Activated CD4-positive, alpha-beta T cell treated with anti-CD3 and anti-CD28 coated beads, Interleukin-2, amount 10 ng/mL, durations not matched to agents 7 days and 5 days (primary cell): ENCODE results near the gene EDA. TPM values are rescaled to one million over a fixed set of nuclear protein-coding genes. Genes with fewer than 3 reads are reported as not detected.

Experiments
- CTCF ChIA-PET: fragments of 350-600 bp; sonication (Branson Sonifier 250); formaldehyde crosslinking; loops from one replicate; lab custom pipeline; 2021; ENCODE audit warnings: antibody characterized with exemption; lab: Charles Lee
- POLR2A ChIA-PET: fragments of 350-600 bp; sonication (Branson Sonifier 250); formaldehyde crosslinking; loops from one replicate; lab custom pipeline; 2021; ENCODE audit warnings: antibody characterized with exemption; lab: Charles Lee
- DNase-seq: peaks from one replicate; pipeline ENCODE4 v3.0.0-alpha.2; 2020
- H3K27ac Mint-ChIP-seq: one replicate; pipeline ENCODE4 v1.8.0; 2021; ENCODE audit warnings: mild to moderate bottlenecking, moderate library complexity, mixed read lengths
- H3K27me3 Mint-ChIP-seq: one replicate; pipeline ENCODE4 v1.8.0; 2021; ENCODE audit warnings: mixed read lengths
- H3K36me3 Mint-ChIP-seq: one replicate; pipeline ENCODE4 v1.8.0; 2021; ENCODE audit warnings: low read depth, mixed read lengths
- H3K4me1 Mint-ChIP-seq: one replicate; pipeline ENCODE4 v1.8.0; 2021; ENCODE audit warnings: mixed read lengths
- H3K4me3 Mint-ChIP-seq: one replicate; pipeline ENCODE4 v1.8.0; 2021; ENCODE audit warnings: mild to moderate bottlenecking, moderate library complexity, mixed read lengths
- H3K9me3 Mint-ChIP-seq: one replicate; pipeline ENCODE4 v1.8.0; 2021; ENCODE audit warnings: mixed read lengths
- total RNA-seq, 2 experiments: library from RNA; stranded (reverse); gene quantifications; one replicate each; pipeline ENCODE4 v1.2.3, GENCODE V29; 2021

The EDA gene
- total RNA-seq, 2 experiments from 2014 or later = 1.4 to 1.9 TPM

DNA sequence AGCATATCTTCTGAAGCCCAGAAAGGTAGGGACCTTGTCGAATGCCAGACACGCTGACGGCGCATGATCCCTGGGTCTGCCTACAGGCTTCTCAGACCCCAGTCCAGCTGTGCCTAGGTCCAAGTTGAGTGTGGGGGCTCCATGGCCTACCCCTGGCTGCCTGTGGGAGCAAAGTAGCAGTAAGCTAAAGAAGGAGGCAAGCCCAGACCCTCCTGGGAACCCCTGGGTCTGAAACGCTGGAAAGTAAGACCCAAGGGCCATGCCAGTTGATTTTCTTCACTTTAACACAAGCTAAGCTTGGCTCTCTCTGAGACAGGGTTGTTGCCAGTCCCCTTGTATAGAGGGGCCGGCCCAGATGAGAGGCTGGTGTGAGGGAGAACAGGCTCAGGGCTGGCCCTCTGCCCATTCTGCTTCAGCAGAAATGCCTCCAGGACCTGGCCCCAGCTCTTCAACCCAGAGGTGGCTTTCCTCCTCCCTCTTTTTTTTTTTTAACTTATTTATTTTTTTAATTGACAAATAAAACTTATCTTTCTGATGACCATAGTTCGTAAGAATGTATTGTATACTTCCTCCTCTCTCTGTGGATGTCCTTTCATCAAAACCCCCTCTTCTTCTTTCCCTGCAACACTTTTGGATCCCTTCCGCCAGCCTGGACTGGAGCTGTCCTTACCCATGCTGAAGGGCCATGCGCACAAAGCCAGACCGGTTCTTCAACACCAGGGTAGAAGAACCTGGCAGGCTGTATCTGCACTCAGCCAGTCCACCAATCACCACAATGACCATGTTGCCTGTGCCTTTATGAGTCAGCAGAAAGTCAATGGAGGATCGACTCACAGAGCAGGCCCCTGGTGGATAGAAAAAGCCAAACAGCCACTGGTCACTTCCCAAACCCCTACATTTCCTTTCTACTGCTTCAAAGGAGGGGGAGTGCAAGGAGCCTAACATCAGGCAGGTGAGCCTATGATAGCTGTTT is 426.8 kb downstream of the EDA start:
- Mint-ChIP-seq H3K36me3 (no peaks in the 10 kb centered on the region), H3K27me3 (no peaks in the 10 kb centered on the region), H3K4me3 (no peak overlapping the region), H3K27ac (no peak overlapping the region), H3K9me3 (no peaks in the 10 kb centered on the region), H3K4me1 (no peaks in the 10 kb centered on the region)
- POLR2A ChIA-PET = no interaction called here
- CTCF ChIA-PET = interaction anchor here (2.2 kb wide), 1 partner anchor 12 kb away, joined by 9 read pairs; no protein-coding TSS in a partner anchor
- DNase-seq = no peak

DNA sequence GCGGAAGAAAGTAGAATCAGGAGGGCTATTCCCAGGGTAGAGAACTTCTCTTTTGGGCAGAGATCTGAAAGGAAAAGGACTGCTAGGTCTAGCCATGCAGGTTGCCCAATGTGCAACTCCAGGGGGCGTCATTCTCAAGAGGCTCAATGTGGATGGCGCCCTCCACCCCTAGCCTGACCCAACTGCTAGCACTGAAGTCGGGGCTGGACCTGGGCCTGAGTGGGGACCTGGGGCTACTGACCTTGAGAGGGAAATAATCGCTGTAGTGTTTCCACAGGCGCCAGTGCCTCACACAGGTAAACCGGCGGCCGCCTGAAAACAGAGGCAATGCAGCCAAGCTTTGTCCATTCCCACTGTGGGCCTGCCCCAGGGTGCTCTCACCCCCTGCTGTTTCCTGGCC is 427.8 kb downstream of the EDA start:
- Mint-ChIP-seq H3K4me3 (no peak overlapping the region), H3K27me3 (peaks cover 7% of the 10 kb centered on the region), H3K4me1 (no peaks in the 10 kb centered on the region), H3K27ac (no peak overlapping the region), H3K9me3 (no peaks in the 10 kb centered on the region), H3K36me3 (no peaks in the 10 kb centered on the region)
- ChIA-PET POLR2A (no interaction called here), CTCF (no interaction called here)
- DNase-seq = no peak

DNA sequence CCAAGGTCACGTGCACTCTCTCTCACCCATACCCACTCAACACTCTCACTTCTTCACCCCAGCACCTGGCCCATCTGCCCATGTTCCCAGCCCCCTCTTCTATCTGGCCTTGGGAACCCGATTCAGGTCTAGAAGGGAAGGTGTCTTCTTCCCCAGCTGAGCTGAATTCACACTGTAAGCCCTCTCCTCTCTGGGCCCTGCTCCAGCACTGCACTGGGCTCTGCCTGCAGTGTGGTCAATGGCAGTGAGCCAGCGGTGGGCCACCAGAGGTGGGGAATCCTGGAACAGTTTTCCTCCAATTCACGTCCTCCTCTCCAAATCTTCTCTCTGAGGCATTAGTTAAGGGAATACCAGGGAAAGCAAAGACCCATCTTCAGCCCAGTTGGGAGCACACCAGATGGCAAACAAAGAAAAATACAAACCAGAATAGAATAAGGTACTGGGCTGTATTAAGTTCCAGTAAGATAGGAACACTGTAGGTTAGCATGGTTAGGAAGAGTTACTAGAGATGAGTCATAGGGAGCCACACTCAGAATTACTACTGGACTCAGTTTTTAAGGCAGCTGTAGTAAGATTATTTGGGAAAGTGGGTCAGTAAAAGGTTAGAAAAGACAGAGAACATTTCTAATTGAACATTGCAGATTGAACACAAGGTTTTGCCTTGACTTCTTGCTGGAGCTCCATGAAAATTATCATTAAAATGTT is 428.8 kb downstream of the EDA start:
- DNase-seq = no peak
- POLR2A ChIA-PET = no interaction called here
- CTCF ChIA-PET = no interaction called here
- no peaks in the 10 kb centered on the region for H3K4me1 Mint-ChIP-seq
- H3K36me3 Mint-ChIP-seq = no peaks in the 10 kb centered on the region
- no peaks in the 10 kb centered on the region for H3K9me3 Mint-ChIP-seq
- H3K27me3 Mint-ChIP-seq = peaks cover 7% of the 10 kb centered on the region
- H3K27ac Mint-ChIP-seq = no peak overlapping the region
- no peak overlapping the region for H3K4me3 Mint-ChIP-seq

DNA sequence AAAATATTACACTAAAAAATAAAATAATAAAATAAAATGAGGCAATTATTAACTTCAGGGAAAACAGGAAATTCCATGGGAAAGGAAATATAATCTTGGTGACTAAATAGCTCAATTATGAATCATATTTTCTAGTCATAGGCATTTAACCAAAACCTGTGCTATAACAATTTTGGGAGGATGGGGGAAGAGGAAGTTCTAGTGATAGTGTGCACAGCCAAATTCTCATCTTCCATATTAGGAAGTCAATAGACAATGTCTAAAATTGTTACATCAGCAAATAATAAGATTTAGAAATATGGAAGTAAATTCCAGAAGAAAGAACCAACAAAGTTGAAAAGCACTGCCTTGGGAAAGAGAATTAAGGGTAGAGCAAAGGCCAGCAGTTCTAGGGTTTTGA is 431.1 kb downstream of the EDA start:
- no peak overlapping the region for H3K27ac Mint-ChIP-seq
- no peak for DNase-seq
- CTCF ChIA-PET = no interaction called here

DNA sequence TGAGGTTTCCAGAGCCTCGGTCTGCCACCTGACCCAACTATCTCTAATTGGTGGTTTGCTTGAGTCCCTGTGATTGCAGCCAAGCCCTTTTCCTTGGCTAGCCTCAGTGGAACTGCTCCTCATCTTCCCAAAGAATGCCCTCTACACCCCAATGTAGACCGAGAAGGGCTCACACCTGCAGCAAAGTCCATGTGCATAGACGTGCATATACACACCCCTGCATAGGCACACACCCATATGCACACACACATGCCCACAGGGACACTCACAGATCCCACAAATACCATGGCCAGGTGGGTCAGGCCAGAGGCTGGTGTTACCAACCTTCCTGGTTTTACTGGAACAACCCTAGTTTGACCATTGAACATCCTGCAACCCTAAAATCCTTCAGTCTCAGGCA is 433.5 kb downstream of the EDA start:
- POLR2A ChIA-PET = no interaction called here
- DNase-seq = no peak
- Mint-ChIP-seq H3K27ac (no peak overlapping the region), H3K4me3 (no peak overlapping the region), H3K9me3 (no peaks in the 10 kb centered on the region), H3K4me1 (no peaks in the 10 kb centered on the region), H3K27me3 (peaks cover 7% of the 10 kb centered on the region), H3K36me3 (no peaks in the 10 kb centered on the region)
- CTCF ChIA-PET = no interaction called here

More for the DNA sequence above, 431.1 kb downstream of the EDA start:
- no peak overlapping the region for H3K4me3 Mint-ChIP-seq
- H3K36me3 Mint-ChIP-seq = no peaks in the 10 kb centered on the region
- H3K9me3 Mint-ChIP-seq = no peaks in the 10 kb centered on the region
- H3K27me3 Mint-ChIP-seq = peaks cover 7% of the 10 kb centered on the region
- no peaks in the 10 kb centered on the region for H3K4me1 Mint-ChIP-seq
- POLR2A ChIA-PET = no interaction called here

DNA sequence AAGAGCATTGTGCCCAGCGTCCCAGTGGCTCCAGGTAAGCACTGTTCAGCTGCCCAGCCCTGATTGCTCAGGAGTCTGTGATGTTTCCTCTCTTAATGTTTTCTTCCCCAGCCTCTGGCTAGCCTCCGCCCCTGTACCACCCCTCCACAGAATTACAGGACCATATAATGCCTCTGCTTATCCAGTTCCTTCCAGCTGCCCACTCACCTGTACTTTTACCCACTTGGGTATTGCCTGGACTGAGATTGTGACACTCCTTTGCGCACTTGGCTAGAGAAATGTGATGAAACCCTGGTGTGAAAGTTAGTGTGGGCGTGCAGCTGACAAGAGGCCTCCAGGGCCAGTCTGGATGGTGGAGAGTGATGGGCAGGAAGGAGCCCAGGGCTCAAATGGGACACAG is 434.0 kb downstream of the EDA start, which contains the start of gene AWAT2:
Gene AWAT2 (minus strand): TSS at position 14 of the 400 bp plus-strand sequence. CDS start 6 bp downstream, at position 8.
- ChIA-PET CTCF (no interaction called here), POLR2A (no interaction called here)
- H3K36me3 Mint-ChIP-seq = no peaks in the 10 kb centered on the region
- no peak for DNase-seq
- no peak within 1 kb of the TSS for H3K27ac Mint-ChIP-seq
- peaks cover 7% of the 10 kb centered on the region for H3K27me3 Mint-ChIP-seq
- no peaks in the 10 kb centered on the region for H3K9me3 Mint-ChIP-seq
- H3K4me3 Mint-ChIP-seq = no peak within 1 kb of the TSS
- no peaks in the 10 kb centered on the region for H3K4me1 Mint-ChIP-seq

DNA sequence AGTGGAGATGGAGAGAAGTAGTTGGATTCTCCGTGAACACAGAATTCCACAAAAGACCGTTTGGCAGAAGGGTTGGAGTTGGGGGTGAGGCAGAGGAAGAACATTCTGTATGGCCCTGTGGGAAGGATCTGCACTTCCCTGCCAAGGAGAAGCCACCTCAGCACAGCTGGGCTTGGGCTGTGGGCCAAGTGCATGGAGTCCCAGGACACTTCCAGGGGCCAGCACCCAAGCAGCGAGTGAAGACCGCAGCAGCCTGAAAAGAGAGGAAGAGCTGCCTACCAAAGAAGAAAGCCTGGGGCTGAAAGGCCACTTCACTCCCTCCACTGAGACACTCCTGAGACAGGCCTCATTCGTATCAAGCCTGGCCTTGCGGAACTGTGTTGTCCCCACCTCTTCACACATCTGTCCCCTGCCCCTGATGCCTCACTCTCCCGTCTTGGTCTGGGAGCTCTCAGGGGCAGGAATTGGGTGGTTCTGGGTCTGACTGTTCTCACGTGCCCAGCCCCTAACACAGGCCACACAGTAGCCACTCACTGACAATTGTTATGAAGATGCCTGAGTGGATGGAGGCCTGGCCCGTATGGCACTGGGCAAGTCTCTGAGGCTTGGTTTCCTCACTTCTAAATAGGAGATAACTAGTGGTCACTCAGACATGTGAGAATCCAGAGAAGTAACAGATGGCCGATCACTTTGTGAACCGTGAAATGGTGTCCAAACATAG is 437.1 kb downstream of the EDA start:
- Mint-ChIP-seq H3K27me3 (peaks cover 4% of the 10 kb centered on the region), H3K4me3 (no peak overlapping the region), H3K4me1 (no peaks in the 10 kb centered on the region), H3K36me3 (no peaks in the 10 kb centered on the region), H3K27ac (no peak overlapping the region), H3K9me3 (no peaks in the 10 kb centered on the region)
- no peak for DNase-seq
- CTCF ChIA-PET = no interaction called here
- POLR2A ChIA-PET = no interaction called here

DNA sequence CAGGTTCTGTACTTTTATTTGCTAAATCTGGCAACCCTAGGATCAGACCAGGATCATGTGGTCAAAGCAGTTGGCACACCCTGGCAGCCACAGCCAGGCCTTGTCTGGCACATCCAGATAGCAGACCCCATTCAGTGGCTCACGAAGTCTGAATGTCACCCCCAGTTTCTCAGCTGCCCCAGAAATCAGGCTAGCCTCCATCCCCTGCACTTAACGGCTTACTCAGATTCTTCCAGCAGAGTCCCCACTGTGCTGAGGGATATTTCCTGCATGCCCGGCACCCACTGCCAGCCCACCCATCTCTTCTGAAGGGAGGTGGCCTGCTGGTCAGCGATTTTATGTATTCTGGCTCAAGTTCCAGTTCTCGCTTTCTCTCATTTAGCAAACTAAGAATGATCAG is 438.5 kb downstream of the EDA start:
- Mint-ChIP-seq H3K4me3 (no peak overlapping the region), H3K9me3 (no peaks in the 10 kb centered on the region), H3K27ac (no peak overlapping the region), H3K27me3 (peaks cover 4% of the 10 kb centered on the region), H3K36me3 (no peaks in the 10 kb centered on the region), H3K4me1 (no peaks in the 10 kb centered on the region)
- ChIA-PET POLR2A (no interaction called here), CTCF (no interaction called here)
- DNase-seq = no peak

DNA sequence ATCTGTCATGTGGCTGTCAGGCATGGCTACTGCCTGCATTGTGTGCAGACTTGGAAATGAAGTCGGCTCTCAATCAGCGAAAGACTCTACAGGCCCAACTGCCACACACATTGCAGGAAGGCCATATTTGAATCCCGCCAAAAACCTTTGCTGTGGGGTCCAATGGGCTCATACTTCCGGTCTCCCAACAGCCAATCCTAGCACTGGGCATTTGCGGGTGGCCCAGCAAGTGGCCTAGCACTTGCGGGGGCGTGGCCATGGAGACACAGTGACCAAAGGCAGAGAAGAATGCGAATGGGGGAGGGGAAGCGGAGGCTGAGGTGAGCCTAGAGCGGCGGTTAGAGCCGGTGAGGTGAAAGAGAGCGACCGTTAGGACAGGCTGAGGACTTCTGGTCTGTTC is 446.2 kb downstream of the EDA start, which contains the start of gene OTUD6A:
Gene OTUD6A (plus strand): TSS at position 382 of the 400 bp plus-strand sequence. CDS start 68 bp downstream, outside the sequence.
- Mint-ChIP-seq H3K27ac (no peak within 1 kb of the TSS), H3K4me3 (no peak within 1 kb of the TSS), H3K4me1 (no peaks in the 10 kb centered on the region), H3K27me3 (peaks cover 4% of the 10 kb centered on the region), H3K36me3 (no peaks in the 10 kb centered on the region), H3K9me3 (no peaks in the 10 kb centered on the region)
- no peak for DNase-seq
- ChIA-PET POLR2A (no interaction called here), CTCF (no interaction called here)

DNA sequence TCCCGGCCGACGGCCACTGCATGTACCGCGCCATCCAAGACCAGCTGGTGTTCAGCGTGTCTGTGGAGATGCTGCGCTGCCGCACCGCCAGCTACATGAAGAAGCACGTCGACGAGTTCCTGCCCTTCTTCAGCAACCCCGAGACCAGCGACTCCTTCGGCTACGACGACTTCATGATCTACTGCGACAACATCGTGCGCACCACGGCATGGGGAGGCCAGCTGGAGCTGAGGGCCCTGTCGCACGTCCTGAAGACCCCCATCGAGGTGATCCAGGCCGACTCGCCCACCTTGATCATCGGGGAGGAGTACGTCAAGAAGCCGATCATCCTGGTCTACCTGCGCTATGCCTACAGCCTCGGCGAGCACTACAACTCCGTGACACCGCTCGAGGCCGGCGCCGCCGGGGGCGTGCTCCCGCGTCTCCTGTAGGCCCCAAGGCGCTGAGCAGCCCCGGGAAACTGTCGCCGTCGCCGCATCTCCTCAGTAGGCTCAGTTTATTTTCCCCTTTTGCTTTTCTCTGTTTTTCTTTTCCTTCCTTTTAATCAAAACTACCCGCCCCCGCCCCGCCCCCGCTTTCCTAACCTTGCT is 447.1 kb downstream of the EDA start:
- no peak overlapping the region for H3K4me3 Mint-ChIP-seq
- H3K27me3 Mint-ChIP-seq = peaks cover 4% of the 10 kb centered on the region
- ChIA-PET CTCF (no interaction called here), POLR2A (no interaction called here)
- no peak for DNase-seq
- H3K4me1 Mint-ChIP-seq = no peaks in the 10 kb centered on the region
- H3K27ac Mint-ChIP-seq = no peak overlapping the region
- no peaks in the 10 kb centered on the region for H3K9me3 Mint-ChIP-seq
- H3K36me3 Mint-ChIP-seq = no peaks in the 10 kb centered on the region

DNA sequence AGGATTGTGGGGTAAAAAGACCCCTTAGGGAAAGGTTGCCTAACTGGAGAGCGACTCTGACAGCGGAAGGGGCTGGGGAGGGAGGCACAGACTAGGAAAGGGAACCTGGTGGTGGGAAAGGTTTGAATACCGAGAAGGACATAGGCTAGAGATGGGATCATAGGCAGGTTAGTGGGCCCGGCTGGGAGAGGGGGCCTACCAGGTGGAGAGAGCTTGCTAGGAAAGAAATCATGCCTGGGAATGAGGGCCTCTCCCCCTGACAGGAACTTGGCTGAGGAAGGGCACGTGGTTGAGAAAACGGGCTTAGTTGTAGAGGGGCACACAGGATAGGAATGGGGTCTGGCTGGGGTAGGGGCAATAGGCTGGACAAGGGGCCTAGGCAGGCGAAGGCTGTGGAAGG is 450.7 kb downstream of the EDA start:
- no peaks in the 10 kb centered on the region for H3K36me3 Mint-ChIP-seq
- no peaks in the 10 kb centered on the region for H3K9me3 Mint-ChIP-seq
- no peak overlapping the region for H3K4me3 Mint-ChIP-seq
- CTCF ChIA-PET = no interaction called here
- H3K4me1 Mint-ChIP-seq = no peaks in the 10 kb centered on the region
- POLR2A ChIA-PET = no interaction called here
- no peak for DNase-seq
- H3K27ac Mint-ChIP-seq = no peak overlapping the region
- H3K27me3 Mint-ChIP-seq = no peaks in the 10 kb centered on the region

DNA sequence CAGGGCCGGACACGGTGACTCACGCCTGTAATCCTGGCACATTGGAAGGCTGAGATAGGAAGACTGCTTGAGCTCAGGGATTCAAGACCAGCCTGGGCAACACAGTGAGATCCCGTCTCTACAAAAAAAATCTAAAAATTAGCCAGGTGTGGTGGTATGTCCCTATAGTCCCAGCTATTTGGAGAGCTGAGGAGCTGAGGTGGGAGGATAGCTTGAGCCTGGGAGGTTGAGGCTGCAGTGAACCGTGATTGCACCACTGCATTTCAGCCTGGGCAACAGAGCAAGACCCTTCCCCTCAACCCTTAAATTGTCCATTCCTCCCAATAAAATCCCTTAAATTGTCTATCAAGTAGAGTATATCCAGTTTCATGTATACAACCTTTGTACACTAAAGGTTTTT is 463.4 kb downstream of the EDA start:
- ChIA-PET CTCF (no interaction called here), POLR2A (no interaction called here)
- no peak overlapping the region for H3K4me3 Mint-ChIP-seq
- DNase-seq = no peak
- H3K9me3 Mint-ChIP-seq = no peaks in the 10 kb centered on the region
- no peaks in the 10 kb centered on the region for H3K4me1 Mint-ChIP-seq
- H3K36me3 Mint-ChIP-seq = no peaks in the 10 kb centered on the region
- no peak overlapping the region for H3K27ac Mint-ChIP-seq
- H3K27me3 Mint-ChIP-seq = peaks cover 1% of the 10 kb centered on the region
